ENCODE measurements around the gene TULP4. TPM values are rescaled to one million over a fixed set of nuclear protein-coding genes. Genes with fewer than 3 reads are reported as not detected.
"Not testable (repeated sequence)": the region's sequence is repeated elsewhere in the genome, so short reads cannot be mapped to it uniquely, and the experiment has no call there.

Gene TULP4
- total and polyA plus RNA-seq, 2 donors, result 5.9 to 57.1 TPM

- H3K27me3 ChIP-seq (ENCODE audit: control insufficient read depth in 2 of 2, insufficient read depth in 1 of 2, low read length in 1 of 2), result no peaks in the 10 kb centered on the region
- no peak overlapping the region for H3K27ac ChIP-seq (ENCODE audit: low read depth in 1 of 2, low read length in 1 of 2)
- peaks cover 12 to 26% of the 10 kb centered on the region in 2 donors for H3K4me1 ChIP-seq (ENCODE audit: control insufficient read depth in 2 of 2, insufficient read depth in 2 of 2, low read length in 2 of 2)
- no peak overlapping the region for H3K4me3 ChIP-seq (ENCODE audit: low read length in 2 of 2)
- H3K9me3 ChIP-seq (ENCODE audit: control insufficient read depth in 2 of 2, insufficient read depth in 1 of 2, low read length in 1 of 2), result no peaks in the 10 kb centered on the region
- H3K36me3 ChIP-seq (ENCODE audit: control insufficient read depth in 2 of 2, insufficient read depth in 2 of 2, low read length in 1 of 2), result peaks cover 0 to 4% of the 10 kb centered on the region in 2 donors
- 98% methylated on average over 4 of the region's 4 CpGs for WGBS
- DNase-seq (ENCODE audit: low read depth in 6 of 9, low spot score in 9 of 9), result no peak
Measured at GRCh38 chr6:158287047-158287446, 25.2 kb upstream of the TULP4 start.

GRCh38 chr6:158290040-158290439 is 22.2 kb upstream of the TULP4 start:
- peak overlapping the region in 1 of 2 donors; percentile 44 for H3K27ac ChIP-seq (ENCODE audit: low read depth in 1 of 2, low read length in 1 of 2)
- no peaks in the 10 kb centered on the region for H3K27me3 ChIP-seq (ENCODE audit: control insufficient read depth in 2 of 2, insufficient read depth in 1 of 2, low read length in 1 of 2)
- H3K4me3 ChIP-seq (ENCODE audit: low read length in 2 of 2), result no peak overlapping the region
- H3K4me1 ChIP-seq (ENCODE audit: control insufficient read depth in 2 of 2, insufficient read depth in 2 of 2, low read length in 2 of 2), result peaks cover 5 to 16% of the 10 kb centered on the region in 2 donors
- 80% methylated on average over 3 of the region's 3 CpGs for WGBS
- H3K9me3 ChIP-seq (ENCODE audit: control insufficient read depth in 2 of 2, insufficient read depth in 1 of 2, low read length in 1 of 2), result peaks cover 0 to 4% of the 10 kb centered on the region in 2 donors
- DNase-seq (ENCODE audit: low read depth in 6 of 9, low spot score in 9 of 9), result peak in 2 of 9 donors; percentile 30 to 59
- peaks cover 2 to 9% of the 10 kb centered on the region in 2 donors for H3K36me3 ChIP-seq (ENCODE audit: control insufficient read depth in 2 of 2, insufficient read depth in 2 of 2, low read length in 1 of 2)

- peak in 3 of 9 donors; percentile 32 to 70 (median 33) for DNase-seq (ENCODE audit: low read depth in 6 of 9, low spot score in 9 of 9)
- Histone ChIP-seq H3K4me3 (ENCODE audit: low read length in 2 of 2) (no peak overlapping the region), H3K9me3 (ENCODE audit: control insufficient read depth in 2 of 2, insufficient read depth in 1 of 2, low read length in 1 of 2) (peaks cover 1 to 7% of the 10 kb centered on the region in 2 donors), H3K27ac (ENCODE audit: low read depth in 1 of 2, low read length in 1 of 2) (peak overlapping the region in 1 of 2 donors; percentile 44), H3K4me1 (ENCODE audit: control insufficient read depth in 2 of 2, insufficient read depth in 2 of 2, low read length in 2 of 2) (peaks cover 5 to 16% of the 10 kb centered on the region in 2 donors), H3K27me3 (ENCODE audit: control insufficient read depth in 2 of 2, insufficient read depth in 1 of 2, low read length in 1 of 2) (no peaks in the 10 kb centered on the region), H3K36me3 (ENCODE audit: control insufficient read depth in 2 of 2, insufficient read depth in 2 of 2, low read length in 1 of 2) (peaks cover 2 to 11% of the 10 kb centered on the region in 2 donors)
- WGBS, result 46% methylated on average over 3 of the region's 3 CpGs
Measured at GRCh38 chr6:158290659-158291058, 21.6 kb upstream of the TULP4 start.

GRCh38 chr6:158292016-158292415 is 20.2 kb upstream of the TULP4 start:
- H3K9me3 ChIP-seq (ENCODE audit: control insufficient read depth in 2 of 2, insufficient read depth in 1 of 2, low read length in 1 of 2), result peaks cover 3 to 17% of the 10 kb centered on the region in 2 donors
- H3K4me3 ChIP-seq (ENCODE audit: low read length in 2 of 2), result no peak overlapping the region
- 98% methylated on average over 3 of the region's 3 CpGs for WGBS
- H3K27ac ChIP-seq (ENCODE audit: low read depth in 1 of 2, low read length in 1 of 2), result no peak overlapping the region
- no peak for DNase-seq (ENCODE audit: low read depth in 6 of 9, low spot score in 9 of 9)
- H3K4me1 ChIP-seq (ENCODE audit: control insufficient read depth in 2 of 2, insufficient read depth in 2 of 2, low read length in 2 of 2), result peaks cover 5 to 16% of the 10 kb centered on the region in 2 donors
- no peaks in the 10 kb centered on the region for H3K27me3 ChIP-seq (ENCODE audit: control insufficient read depth in 2 of 2, insufficient read depth in 1 of 2, low read length in 1 of 2)
- H3K36me3 ChIP-seq (ENCODE audit: control insufficient read depth in 2 of 2, insufficient read depth in 2 of 2, low read length in 1 of 2), result peaks cover 2 to 12% of the 10 kb centered on the region in 2 donors

- H3K4me1 ChIP-seq (ENCODE audit: control insufficient read depth in 2 of 2, insufficient read depth in 2 of 2, low read length in 2 of 2), result peaks cover 5 to 16% of the 10 kb centered on the region in 2 donors
- peaks cover 3 to 23% of the 10 kb centered on the region in 2 donors for H3K9me3 ChIP-seq (ENCODE audit: control insufficient read depth in 2 of 2, insufficient read depth in 1 of 2, low read length in 1 of 2)
- 98% methylated on average over 1 of the region's 1 CpG for WGBS
- no peak overlapping the region for H3K4me3 ChIP-seq (ENCODE audit: low read length in 2 of 2)
- no peak for DNase-seq (ENCODE audit: low read depth in 6 of 9, low spot score in 9 of 9)
- no peaks in the 10 kb centered on the region for H3K27me3 ChIP-seq (ENCODE audit: control insufficient read depth in 2 of 2, insufficient read depth in 1 of 2, low read length in 1 of 2)
- no peak overlapping the region for H3K27ac ChIP-seq (ENCODE audit: low read depth in 1 of 2, low read length in 1 of 2)
- H3K36me3 ChIP-seq (ENCODE audit: control insufficient read depth in 2 of 2, insufficient read depth in 2 of 2, low read length in 1 of 2), result peaks cover 2 to 8% of the 10 kb centered on the region in 2 donors
Measured at GRCh38 chr6:158293122-158293521, 19.1 kb upstream of the TULP4 start.

GRCh38 chr6:158295976-158296853 is 16.1 kb upstream of the TULP4 start:
- H3K4me3 ChIP-seq (ENCODE audit: low read length in 2 of 2); H3K4me1 ChIP-seq (ENCODE audit: control insufficient read depth in 2 of 2, insufficient read depth in 2 of 2, low read length in 2 of 2); H3K36me3 ChIP-seq (ENCODE audit: control insufficient read depth in 2 of 2, insufficient read depth in 2 of 2, low read length in 1 of 2); H3K27me3 ChIP-seq (ENCODE audit: control insufficient read depth in 2 of 2, insufficient read depth in 1 of 2, low read length in 1 of 2); DNase-seq (ENCODE audit: low read depth in 6 of 9, low spot score in 9 of 9); H3K27ac ChIP-seq (ENCODE audit: low read depth in 1 of 2, low read length in 1 of 2): not testable (repeated sequence)
- WGBS, result 98% methylated on average over 11 of the region's 11 CpGs
- peaks cover 3 to 28% of the 10 kb centered on the region in 2 donors for H3K9me3 ChIP-seq (ENCODE audit: control insufficient read depth in 2 of 2, insufficient read depth in 1 of 2, low read length in 1 of 2)

- not testable (repeated sequence) for H3K36me3 ChIP-seq (ENCODE audit: control insufficient read depth in 2 of 2, insufficient read depth in 2 of 2, low read length in 1 of 2)
Measured at GRCh38 chr6:158296854-158297324, 15.4 kb upstream of the TULP4 start.

GRCh38 chr6:158297657-158298056 is 14.6 kb upstream of the TULP4 start:
- not testable (repeated sequence) for H3K4me1 ChIP-seq (ENCODE audit: control insufficient read depth in 2 of 2, insufficient read depth in 2 of 2, low read length in 2 of 2); H3K36me3 ChIP-seq (ENCODE audit: control insufficient read depth in 2 of 2, insufficient read depth in 2 of 2, low read length in 1 of 2); H3K27ac ChIP-seq (ENCODE audit: low read depth in 1 of 2, low read length in 1 of 2); H3K4me3 ChIP-seq (ENCODE audit: low read length in 2 of 2); DNase-seq (ENCODE audit: low read depth in 6 of 9, low spot score in 9 of 9); H3K27me3 ChIP-seq (ENCODE audit: control insufficient read depth in 2 of 2, insufficient read depth in 1 of 2, low read length in 1 of 2)
- peaks cover 3 to 28% of the 10 kb centered on the region in 2 donors for H3K9me3 ChIP-seq (ENCODE audit: control insufficient read depth in 2 of 2, insufficient read depth in 1 of 2, low read length in 1 of 2)
- WGBS, result 98% methylated on average over 10 of the region's 10 CpGs

More at GRCh38 chr6:158296854-158297324, 15.4 kb upstream of the TULP4 start:
- DNase-seq (ENCODE audit: low read depth in 6 of 9, low spot score in 9 of 9); H3K4me3 ChIP-seq (ENCODE audit: low read length in 2 of 2); H3K4me1 ChIP-seq (ENCODE audit: control insufficient read depth in 2 of 2, insufficient read depth in 2 of 2, low read length in 2 of 2); H3K27me3 ChIP-seq (ENCODE audit: control insufficient read depth in 2 of 2, insufficient read depth in 1 of 2, low read length in 1 of 2); H3K27ac ChIP-seq (ENCODE audit: low read depth in 1 of 2, low read length in 1 of 2): not testable (repeated sequence)
- WGBS, result 98% methylated on average over 7 of the region's 7 CpGs
- H3K9me3 ChIP-seq (ENCODE audit: control insufficient read depth in 2 of 2, insufficient read depth in 1 of 2, low read length in 1 of 2), result peaks cover 3 to 28% of the 10 kb centered on the region in 2 donors

All from thymus (tissue), 11 donors.